ENCODE measurements around the gene ALDH1A2. TPM values are rescaled to one million over a fixed set of nuclear protein-coding genes. Genes with fewer than 3 reads are reported as not detected.

The ALDH1A2 gene
- total RNA-seq, 1 experiment from 2014 or later = 0.98 TPM

- no peak overlapping the region for H3K27ac ChIP-seq (ENCODE audit: low read length)
- H3K36me3 ChIP-seq (ENCODE audit: control insufficient read depth, insufficient read depth, low read length) = no peaks in the 10 kb centered on the region
- ChIA-PET POLR2A (no interaction called here), CTCF (no interaction called here)
- ATAC-seq (no peak), DNase-seq (ENCODE audit: low read depth, low spot score) (no peak)
- H3K4me3 ChIP-seq (ENCODE audit: low read depth in 2 of 2, low read length in 2 of 2) = no peak overlapping the region
- BruUV-seq (replicated peaks) = no TSS peak
- in situ Hi-C loops (cut with HindIII; ENCODE audit: low pct_unique_long_range_greater_than_20kb, low sequenced_read_pairs) (no loop called here), intact Hi-C loops (cut with micrococcal nuclease; ENCODE audit: unreplicated experiment) (no loop called here)
- no peaks in the 10 kb centered on the region for H3K4me1 ChIP-seq (ENCODE audit: control insufficient read depth, insufficient read depth, low read length)
- no peak for TF ChIP-seq TCF7L2 (IDR thresholded peaks at IDR 0.05; ENCODE audit: low read depth, low read length)
- TF ChIP-seq, protein P1, sequence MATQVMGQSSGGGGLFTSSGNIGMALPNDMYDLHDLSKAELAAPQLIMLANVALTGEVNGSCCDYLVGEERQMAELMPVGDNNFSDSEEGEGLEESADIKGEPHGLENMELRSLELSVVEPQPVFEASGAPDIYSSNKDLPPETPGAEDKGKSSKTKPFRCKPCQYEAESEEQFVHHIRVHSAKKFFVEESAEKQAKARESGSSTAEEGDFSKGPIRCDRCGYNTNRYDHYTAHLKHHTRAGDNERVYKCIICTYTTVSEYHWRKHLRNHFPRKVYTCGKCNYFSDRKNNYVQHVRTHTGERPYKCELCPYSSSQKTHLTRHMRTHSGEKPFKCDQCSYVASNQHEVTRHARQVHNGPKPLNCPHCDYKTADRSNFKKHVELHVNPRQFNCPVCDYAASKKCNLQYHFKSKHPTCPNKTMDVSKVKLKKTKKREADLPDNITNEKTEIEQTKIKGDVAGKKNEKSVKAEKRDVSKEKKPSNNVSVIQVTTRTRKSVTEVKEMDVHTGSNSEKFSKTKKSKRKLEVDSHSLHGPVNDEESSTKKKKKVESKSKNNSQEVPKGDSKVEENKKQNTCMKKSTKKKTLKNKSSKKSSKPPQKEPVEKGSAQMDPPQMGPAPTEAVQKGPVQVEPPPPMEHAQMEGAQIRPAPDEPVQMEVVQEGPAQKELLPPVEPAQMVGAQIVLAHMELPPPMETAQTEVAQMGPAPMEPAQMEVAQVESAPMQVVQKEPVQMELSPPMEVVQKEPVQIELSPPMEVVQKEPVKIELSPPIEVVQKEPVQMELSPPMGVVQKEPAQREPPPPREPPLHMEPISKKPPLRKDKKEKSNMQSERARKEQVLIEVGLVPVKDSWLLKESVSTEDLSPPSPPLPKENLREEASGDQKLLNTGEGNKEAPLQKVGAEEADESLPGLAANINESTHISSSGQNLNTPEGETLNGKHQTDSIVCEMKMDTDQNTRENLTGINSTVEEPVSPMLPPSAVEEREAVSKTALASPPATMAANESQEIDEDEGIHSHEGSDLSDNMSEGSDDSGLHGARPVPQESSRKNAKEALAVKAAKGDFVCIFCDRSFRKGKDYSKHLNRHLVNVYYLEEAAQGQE (IDR thresholded peaks at IDR 0.05; ENCODE audit: insufficient read depth in 1 of 2, low read depth in 2 of 2, low read length in 1 of 2) = no peak
- no peaks in the 10 kb centered on the region for H3K9me3 ChIP-seq (ENCODE audit: control insufficient read depth, insufficient read depth, low read depth, low read length)
- H3K27me3 ChIP-seq (ENCODE audit: control insufficient read depth, insufficient read depth, low read length) = no peaks in the 10 kb centered on the region; the same call in 1 of the 2 replicates
These were observed 47.6 kb downstream of the ALDH1A2 start for GRCh38 chr15:58017869-58018268.

DNA sequence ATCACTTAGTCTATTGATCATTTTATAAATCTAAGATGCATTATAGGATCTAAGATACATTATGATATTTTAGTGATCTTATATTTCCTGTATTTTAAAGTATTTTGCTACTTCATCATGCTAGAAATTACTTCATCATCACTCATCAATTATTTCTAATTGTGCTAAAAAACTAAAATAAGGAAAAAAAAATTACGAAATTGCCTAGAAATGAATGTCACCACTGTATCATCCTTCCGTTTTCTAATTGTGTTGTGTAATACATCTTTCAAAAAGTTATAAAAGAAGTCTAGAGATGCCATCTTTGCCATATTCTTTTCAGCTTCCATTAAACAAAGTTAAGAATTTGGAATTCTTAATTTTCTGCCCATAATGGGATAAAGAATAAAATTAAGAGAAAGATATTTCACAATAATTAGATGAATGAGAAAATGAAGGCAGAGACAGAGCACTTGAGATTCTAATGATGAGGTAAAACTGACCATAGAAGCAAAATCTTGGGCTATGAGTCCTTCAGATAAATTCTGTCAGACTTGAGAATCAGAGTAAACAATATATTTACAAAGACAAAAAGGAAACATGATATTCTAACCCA is 48.8 kb downstream of the ALDH1A2 start:
- Histone ChIP-seq H3K4me1 (ENCODE audit: control insufficient read depth, insufficient read depth, low read length) (no peaks in the 10 kb centered on the region), H3K36me3 (ENCODE audit: control insufficient read depth, insufficient read depth, low read length) (no peaks in the 10 kb centered on the region), H3K4me3 (ENCODE audit: low read depth in 2 of 2, low read length in 2 of 2) (no peak overlapping the region), H3K9me3 (ENCODE audit: control insufficient read depth, insufficient read depth, low read depth, low read length) (no peaks in the 10 kb centered on the region), H3K27ac (ENCODE audit: low read length) (no peak overlapping the region), H3K27me3 (ENCODE audit: control insufficient read depth, insufficient read depth, low read length) (peaks cover 3% of the 10 kb centered on the region)
- TF ChIP-seq, protein P2, sequence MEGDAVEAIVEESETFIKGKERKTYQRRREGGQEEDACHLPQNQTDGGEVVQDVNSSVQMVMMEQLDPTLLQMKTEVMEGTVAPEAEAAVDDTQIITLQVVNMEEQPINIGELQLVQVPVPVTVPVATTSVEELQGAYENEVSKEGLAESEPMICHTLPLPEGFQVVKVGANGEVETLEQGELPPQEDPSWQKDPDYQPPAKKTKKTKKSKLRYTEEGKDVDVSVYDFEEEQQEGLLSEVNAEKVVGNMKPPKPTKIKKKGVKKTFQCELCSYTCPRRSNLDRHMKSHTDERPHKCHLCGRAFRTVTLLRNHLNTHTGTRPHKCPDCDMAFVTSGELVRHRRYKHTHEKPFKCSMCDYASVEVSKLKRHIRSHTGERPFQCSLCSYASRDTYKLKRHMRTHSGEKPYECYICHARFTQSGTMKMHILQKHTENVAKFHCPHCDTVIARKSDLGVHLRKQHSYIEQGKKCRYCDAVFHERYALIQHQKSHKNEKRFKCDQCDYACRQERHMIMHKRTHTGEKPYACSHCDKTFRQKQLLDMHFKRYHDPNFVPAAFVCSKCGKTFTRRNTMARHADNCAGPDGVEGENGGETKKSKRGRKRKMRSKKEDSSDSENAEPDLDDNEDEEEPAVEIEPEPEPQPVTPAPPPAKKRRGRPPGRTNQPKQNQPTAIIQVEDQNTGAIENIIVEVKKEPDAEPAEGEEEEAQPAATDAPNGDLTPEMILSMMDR (IDR thresholded peaks at IDR 0.05) = no peak
- TF ChIP-seq, protein P1 (IDR thresholded peaks at IDR 0.05; ENCODE audit: insufficient read depth in 1 of 2, low read depth in 2 of 2, low read length in 1 of 2) = no peak
- TF ChIP-seq POLR2AphosphoS5 (IDR thresholded peaks at IDR 0.05; ENCODE audit: low read depth, low read length) = no peak
- TF ChIP-seq SIN3A (IDR thresholded peaks at IDR 0.05; ENCODE audit: borderline replicate concordance, insufficient read depth, low read depth, low read length) = no peak
- TF ChIP-seq TCF7L2 (IDR thresholded peaks at IDR 0.05; ENCODE audit: low read depth, low read length) = no peak
- ChIA-PET CTCF (no interaction called here), POLR2A (no interaction called here)
- no peak for DNase-seq (ENCODE audit: low read depth, low spot score)
- intact Hi-C loops (cut with micrococcal nuclease; ENCODE audit: unreplicated experiment) = no loop called here
- no peak for ATAC-seq
- in situ Hi-C loops (cut with HindIII; ENCODE audit: low pct_unique_long_range_greater_than_20kb, low sequenced_read_pairs) = no loop called here
- BruUV-seq (replicated peaks) = no TSS peak

Data from Panc1 (cell line).